Measurements from ENCODE around the gene SHROOM3.

The SHROOM3 gene

DNA sequence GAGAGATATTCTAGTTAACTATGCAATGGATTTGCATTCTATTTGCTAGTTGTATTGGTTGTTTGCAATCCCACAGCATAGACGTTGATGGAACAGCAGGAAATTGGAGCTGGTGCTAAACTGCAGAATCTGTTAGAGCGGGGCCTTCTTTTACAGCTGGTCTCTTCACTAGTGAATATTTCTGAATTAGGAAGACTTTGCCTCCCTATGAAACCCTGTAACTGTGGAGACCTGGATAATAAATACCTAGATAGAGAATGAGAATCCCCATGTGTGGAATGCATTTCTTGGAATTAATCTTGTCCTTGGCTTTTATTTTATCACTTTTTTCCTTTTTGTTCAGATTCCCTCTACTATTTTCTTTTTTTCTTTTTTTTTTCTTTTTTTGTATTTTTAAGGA, 109.7 kb downstream of the SHROOM3 start:
- DNase-seq: no peak

DNA sequence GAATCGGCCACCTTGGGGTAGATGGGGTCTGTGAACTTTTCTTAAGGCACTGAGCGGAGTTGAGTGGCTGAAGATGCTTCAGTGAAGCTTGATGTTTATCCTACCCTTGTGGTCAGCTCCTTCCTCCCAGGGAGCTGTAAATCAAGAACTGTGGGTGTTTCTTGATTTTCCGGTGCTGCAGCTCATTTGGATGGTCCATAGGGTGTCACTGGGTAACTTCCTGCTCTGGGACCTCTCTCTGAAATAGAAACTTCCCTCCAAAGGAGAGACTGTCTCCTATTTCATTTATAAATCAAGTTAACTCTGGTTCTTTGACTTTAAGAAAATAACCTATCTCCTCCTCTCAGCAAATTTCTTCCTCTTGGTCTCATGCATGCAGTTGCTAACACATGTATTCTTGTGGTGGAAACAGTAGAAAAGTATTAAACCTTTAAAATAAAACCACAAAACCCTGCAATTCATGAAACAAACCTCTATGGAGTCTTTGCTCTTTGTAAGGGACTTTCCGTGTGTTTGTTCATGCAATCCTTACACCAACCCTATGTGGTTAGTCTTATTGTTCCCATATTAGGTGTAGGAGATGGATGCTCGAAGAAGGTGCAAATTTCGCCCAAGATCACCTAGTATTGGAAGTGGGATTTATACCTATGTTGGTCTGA, 110.3 kb downstream of the SHROOM3 start:
- no peak for DNase-seq

DNA sequence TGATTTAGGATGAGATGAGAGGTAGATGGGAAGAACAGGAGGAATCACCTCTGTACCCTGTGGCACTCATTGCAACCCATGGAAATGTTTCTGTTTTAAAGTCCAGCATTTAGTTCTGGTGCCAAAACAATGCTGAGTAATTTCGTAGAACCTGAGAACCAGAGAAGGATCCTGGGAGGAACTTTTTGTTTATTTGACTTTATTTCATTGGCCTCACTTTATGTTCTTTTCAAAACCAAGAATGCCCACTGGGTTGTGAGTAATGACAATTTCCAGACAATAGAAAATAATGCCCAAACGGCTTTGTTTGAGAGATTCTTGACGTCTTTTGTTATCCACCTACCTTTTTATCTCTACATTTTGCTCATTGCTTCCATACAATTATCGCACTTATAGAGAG, 111.3 kb downstream of the SHROOM3 start:
- no peak for DNase-seq

DNA sequence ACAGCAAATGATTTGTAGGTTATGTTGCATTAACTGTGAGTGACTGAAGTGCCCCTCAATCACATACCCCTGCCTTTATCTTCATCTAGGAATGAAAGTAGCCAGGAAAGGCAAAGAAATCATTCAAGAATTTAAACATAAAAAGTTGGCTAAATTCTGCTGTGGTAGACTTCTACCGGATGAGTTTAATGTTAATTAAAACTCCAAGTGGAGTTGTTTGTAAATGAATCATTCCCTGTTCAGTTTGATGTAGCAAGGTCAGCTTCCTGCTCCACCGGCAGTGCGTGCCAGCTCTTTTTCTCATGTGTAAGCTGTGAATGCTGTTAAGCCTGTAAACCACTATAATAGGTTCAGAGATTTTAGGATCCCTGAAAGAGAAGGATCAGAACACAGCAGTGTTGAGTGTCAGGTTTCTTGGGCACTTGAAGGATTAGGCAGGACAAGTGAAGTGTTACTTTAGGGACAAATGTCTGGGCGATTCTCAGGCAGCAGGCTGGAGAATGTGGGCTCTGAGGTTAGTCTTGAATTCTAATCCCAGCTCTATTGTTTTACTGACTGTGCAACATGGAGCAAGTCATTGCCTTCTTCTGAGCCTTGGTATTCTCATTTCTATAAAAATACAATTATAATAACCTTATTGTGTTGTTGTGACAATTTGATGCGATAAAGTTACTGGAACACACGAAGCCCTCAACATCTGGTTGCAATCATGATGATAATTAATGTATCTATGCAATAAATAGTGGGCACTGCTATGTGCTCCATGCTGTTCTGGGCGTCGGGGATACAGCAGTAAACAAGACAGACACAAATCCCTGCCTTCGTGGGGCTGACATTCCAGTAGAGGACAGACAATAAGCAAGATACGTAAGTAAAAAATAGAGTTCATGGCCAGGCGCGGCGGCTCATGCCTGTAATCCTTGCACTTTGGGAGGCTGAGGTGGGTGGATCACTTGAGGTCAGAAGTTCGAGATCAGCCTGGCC, 112.0 kb downstream of the SHROOM3 start:
- DNase-seq: no peak

DNA sequence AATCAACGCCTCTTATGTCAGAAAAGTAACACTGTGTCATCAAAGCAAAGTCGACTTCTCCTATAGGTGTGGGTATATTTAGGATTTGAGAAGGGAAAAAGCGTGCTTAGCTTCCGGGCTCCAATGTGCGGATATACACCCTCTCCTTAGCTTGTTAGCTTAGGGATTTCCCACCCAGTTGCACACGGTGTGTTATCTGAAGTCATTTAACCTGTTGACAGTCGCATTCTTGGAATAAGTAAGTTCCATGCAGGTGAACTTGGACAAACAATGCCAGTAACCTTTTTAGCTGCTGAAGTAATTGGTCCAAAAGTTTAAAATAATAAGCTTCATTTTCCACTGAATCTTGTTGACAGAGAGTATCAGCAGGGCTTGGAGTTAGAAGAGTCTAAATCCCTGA, 113.7 kb downstream of the SHROOM3 start:
- DNase-seq: no peak

DNA sequence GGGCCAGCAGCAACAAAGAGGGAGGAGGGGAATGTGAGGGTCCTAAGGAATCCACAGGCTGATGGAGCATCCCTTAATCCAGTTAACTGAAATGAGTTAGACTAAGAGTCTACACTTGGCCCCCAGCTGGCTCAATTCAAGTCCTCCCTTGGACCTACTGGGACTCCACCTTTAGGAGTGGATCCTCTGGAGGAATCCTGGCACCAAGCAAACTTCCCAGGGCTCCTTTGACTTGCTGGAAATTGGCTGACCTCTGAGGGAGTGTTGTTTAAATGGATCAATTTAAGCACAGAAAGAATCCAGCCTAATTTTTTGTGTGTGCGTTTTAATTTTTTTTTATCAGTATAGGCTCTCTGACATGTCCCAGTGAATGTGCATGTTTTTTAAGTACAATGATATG, 114.7 kb downstream of the SHROOM3 start:
- no peak for DNase-seq

DNA sequence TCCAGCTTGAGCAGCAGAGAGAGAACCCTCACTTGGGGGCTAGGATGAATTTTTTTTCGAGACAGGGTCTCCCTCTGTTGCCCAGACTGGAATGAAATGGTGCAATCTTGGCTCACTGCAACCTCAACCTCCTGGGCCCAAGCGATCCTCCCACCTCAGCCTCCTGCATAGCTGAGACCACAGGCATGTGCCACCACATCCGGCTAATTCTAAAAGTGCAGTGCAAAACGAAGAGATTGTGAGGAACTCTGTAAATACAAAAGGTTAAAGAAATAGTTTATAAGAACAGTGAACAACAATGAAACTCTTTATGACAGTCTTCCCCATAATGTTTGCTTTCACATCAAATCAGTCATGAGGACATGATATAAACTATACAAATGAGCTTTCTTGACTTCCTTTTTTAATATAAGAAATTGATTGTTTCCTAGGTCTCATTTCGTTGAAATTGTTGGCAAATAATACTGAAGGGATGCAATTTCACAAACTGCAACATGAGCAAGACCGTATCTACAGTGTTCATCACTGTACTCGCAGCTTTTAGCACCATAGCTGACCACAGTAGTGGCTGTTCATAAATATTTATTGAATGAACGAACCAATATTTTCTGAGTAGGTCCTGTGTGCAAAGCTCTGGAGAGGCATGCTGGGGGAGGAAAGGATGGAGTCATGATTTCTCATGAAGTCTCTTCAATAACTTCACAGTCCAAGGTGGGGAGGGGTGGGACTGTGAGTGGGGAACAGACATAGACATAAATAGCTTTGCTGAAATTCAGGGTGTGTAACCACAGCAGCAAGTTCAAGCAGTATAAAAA, 116.1 kb downstream of the SHROOM3 start:
- DNase-seq: no peak

DNA sequence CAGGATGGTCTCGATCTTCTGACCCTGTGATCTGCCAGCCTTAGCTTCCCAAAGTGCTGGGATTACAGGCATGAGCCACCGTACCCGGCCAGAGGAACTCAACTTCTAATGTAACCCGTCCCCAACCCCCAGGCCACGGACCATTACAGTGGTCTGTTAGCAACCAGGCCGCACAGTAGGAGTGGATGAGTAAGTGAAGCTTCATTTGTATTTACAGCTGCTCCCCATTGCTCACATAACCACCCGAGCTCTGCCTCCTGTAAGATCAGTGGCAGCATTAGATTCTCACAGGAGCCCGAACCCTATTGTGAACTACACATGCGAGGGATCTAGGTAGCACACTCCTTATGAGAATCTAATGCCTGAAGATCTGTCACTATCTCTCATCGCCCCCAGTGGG, 119.6 kb downstream of the SHROOM3 start:
- DNase-seq: no peak

DNA sequence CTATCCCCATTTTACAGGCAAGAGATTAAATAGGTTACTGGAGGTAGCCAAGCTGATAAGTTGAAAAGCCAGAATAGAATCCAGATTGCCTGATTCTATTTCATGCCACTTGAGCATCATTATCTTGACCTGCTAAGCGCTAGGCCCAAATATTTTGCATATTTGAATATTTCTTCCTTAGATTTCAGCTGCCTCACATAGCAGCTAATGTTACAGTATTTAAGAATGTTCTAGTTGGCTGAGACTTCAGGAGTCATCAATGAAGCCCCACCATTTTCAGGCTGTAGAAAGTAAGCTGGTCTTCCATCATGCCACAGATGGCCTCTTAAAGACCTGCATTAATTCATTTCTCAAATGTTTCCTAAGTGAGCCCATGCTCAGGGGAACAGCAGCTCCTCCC, 121.4 kb downstream of the SHROOM3 start:
- no peak for DNase-seq

DNA sequence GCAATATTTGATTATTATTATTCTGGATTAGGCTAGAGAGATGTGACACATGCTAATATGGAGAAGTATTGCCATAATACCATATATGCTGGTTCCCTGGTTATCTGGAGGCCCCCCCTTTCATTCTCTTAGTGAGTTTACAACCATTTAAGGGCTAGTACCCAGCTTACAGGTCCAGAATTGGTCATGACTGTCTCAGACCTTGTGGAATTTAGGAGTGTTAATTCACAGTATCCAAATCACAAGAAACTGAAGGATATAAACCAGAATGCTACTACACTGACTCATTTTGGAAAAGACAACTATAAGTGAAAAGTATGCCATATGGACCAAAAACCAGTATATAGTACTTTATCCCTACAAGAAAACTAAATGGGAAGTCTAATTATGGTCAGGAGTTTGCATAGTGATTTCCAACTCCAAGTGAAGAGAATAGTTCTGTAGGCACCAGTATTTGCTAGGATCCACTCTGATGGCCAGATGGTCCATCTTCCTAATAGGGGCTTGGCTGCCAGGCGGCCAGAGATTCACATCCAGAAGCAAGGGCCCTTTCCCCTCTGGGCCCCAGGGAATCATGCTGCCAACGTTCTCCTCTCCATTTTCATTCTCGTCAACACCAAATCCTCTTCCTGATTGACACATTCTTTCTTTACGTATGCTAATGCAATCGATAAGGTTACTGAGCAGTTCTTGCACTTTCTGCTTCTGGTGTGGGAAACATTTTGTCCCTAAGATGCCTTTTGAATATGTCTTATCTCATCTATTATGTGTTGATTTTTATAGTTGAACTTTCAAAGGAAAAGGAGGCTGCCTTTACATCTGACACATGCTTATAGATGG, 123.6 kb downstream of the SHROOM3 start:
- DNase-seq: no peak

DNA sequence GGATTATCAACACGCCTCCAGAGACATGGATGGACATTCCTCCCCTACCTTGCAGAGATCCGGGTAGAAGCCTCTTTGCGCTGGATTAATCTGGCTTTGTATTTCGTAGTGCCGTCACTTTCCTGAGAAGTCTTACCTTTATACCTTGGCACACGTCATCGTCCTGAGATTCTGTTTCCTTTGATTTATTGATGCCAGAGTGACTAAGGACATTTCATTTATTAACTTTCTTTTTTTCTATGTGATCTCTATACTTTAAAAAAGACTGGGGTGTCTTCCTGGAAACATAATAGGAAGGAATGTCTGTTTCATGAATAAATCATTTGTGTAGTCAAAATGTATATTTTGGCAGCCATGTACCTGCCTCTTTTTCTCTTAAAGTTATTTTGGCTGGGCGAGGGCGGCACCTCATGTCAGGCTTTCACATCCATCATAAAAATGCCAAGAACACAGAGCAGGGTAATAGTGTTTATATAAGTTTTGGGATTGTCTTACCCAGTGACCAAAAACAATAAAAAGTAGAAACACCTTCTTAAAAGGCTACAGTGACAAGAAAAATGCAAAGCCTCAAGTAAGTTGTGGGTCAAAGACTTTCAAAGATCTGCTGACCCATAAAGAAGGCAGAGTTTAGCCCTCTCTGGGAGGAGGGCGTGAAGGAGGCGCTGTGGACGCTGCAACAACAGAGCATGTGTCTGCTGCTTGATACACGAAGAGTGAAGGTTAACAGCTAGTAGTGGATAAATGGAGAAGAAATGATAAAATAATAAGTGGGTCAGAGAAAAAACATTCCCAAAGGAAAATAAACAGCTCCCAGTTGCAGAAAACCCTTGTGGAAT, 124.4 kb downstream of the SHROOM3 start:
- DNase-seq: no peak

DNA sequence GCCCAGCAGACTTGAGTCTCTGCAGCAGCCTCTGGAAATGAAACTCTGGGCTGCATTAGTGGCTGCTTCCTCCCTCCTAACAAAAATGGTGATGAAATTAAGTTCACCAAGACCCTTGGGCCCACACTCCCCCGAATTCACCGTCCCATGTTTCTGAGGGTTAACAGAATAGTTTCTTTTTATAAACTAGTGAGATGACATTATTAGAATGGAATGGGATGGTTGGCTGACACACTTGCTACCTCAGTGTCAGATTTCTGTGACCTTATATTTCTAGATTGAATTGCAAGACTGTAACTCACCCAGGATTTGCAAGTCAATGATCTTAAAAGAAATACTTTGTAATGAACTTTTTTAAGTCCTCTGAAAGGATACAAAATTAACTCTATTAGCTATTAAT, 127.1 kb downstream of the SHROOM3 start:
- no peak for DNase-seq

DNA sequence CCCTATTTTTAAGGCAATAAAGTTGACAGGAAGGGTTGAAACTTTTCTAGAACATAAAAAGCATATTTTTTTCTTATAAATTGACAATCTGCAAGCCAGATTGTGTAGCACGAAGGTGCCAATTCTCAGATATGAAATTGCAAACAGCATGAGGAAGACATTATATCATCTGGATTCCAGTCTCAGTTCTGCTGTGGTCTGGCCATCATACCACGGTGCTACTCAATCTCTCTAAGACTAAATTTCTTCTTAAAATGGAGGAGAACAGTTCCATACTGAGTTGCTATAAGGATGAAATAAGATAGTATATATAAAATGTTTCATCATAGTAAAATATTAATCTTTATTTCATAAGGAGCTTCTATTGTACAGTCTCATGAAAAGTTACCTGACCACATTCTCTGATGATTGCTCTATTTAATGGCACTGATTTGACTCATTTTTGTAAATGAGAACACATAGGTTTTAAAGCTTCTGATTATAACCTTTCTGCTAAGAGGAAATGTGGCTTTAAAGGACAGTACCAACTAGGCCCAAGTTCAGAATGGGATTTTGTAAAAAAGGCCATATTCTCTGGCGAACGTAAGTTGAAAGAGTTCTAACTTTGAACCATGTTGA, 127.9 kb downstream of the SHROOM3 start:
- DNase-seq: no peak

DNA sequence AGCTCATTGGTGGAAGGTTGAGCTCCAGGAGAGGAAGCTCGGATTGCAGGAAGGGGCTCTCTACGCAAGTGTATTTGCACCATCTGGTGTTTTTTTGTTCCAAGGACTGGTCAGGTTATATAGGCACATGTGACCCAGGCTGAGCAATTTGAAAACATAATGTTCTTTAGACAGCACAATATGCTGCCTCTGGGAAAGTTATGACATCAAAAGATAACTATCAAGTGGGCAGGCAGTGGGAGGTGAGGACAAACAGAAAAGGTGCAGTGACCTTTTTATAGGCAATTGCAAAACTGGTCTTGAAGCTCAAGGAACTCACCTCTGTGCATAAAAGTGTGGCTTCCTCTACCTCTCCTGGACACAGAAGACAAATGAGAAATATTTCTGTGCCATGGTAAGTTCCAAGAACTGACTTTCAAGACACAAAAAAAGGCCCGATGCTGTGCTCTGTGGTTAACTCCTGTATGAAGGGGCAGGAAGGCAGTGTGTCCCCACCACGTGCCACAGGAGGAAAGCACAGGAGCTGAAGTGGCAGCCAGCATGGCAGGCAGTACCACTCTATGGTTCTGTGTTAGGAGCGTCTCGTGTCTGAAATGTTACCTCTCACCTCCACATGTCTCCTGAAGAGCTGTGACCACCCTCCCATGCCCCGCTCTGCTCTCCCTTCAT, 128.6 kb downstream of the SHROOM3 start:
- no peak for DNase-seq

DNA sequence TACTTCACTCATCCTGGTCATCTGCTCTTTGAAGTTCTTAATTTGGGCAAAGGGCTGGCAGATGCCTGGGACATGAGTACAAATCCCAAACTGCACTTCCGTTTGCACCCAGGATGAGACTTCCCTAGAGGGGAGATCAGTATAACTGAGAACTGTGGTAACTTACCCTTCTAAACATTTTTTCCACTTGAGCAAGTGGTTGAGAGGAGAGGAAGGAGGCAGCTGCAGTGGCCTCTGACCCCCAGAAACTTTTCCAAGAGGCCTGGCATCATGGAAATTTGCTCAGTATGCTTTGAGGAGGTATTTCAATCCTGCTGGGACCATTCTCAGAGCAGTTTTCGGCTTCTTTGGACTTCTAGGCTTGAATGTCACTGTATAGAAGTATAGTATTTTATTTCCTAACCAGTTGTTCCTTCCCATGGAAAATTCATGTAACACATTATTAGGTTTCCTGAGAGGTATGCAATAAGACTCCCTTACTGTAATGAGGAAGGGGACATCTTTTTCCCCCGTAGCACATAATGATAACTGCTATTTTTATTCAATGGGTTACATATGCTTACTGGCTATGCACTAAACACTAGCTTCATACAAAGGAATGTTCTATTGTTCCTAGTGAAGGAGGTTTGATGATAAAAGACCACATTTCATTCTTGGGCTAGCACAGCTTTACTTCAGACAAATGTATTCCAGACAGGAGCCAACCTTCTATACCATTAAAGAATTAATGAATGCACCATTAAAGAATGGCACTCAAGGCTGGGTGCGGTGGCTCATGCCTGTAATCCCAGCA, 129.3 kb downstream of the SHROOM3 start:
- no peak for DNase-seq

DNA sequence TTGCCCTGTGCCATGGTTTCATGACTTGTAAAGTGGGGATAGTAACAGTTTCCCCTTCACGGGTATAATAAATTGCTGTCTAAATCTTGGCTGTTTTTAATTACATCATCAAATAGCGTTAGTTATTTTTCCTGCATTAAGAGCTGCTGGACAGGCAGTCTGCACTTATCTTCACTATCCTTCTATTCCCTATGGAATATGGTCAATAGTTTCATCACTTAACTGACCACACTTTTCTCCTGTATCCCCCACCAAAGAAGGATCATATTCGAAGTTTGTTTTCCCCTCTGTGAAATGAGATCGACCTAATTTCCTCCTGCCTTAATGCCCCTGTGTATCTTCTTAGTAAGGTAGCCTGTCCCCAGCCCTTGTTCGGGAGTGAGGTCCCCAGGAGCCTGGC, 133.2 kb downstream of the SHROOM3 start:
- DNase-seq: no peak

DNA sequence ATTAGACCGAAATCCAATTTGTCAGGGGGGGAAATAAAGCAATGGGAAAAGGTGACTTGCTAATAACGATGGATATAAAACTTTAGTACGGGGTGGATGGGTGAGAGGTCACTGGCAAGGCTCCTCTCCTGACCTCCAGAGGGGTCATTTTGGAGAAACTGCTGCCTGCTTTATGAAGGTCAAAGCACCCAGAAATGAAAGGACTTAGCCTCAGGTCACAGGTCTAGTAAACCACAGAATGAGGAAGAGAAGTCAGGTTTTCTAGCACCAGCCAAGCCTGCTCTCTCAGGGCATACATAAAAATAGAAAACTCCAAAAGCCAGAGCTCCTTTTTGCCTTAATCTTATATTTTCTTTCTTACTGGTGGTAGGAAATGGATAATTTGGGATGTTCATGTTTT, 134.2 kb downstream of the SHROOM3 start:
- DNase-seq: no peak

DNA sequence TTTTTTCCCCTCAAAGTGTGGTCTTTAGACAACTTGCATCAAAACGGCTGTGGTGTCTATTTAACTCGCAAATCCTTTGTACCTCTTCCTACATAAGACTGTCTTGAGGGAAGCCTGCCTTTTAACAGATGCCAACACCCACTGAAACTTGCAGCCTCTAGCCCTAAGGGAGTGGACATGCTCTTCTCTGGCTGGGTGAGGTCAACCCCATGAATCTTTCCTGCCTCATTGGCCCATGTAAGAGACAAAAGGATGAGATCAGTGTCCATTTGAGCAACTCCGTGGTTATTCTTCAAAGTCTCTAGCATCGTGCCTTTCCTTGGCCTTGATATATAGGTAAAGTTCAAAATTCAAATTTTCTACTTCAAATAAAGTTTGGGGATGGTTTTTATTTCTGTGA, 134.7 kb downstream of the SHROOM3 start:
- DNase-seq: no peak

DNA sequence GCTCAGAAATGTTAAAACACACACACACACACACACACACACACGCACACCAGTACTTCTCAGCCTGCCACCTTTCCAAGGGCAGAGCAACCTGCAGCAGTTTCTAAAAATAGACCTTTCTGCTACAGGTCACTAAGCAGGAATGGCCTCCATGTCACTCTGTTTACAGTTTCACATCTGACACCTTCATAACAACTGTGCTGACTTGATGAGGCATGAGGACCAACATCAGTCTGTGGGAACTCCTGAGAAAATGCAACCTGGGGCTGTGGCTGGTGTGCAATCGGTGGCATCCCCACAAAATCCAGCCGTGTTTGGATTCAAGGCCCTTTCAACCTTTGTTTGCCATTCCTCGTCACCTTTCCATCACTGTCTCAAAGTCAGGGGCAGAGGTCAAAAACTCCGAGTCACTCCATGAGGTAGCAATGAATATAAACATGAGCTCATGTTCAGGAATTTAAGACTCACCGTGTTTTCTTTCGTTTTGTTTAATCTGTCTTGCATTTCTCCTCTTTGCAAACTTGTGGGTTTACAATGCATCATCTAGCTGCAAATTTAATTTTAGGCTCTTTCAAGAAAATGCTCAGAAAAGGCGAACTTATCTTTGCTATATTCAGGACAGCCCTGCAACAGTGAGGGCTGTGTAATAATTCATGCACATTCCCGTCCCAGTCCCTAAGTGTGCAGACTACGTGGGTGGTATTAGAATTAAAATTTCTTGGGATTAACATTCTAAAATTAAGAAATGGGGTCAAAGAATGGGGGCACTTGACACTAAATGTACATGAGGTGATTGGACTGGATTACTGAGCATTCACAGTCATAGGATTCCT, 135.3 kb downstream of the SHROOM3 start:
- DNase-seq: no peak

All from effector CD8-positive, alpha-beta T cell (primary cell).